Peyer's patch (tissue), 4 donors: ENCODE results near the gene COL6A3. TPM values are rescaled to one million over a fixed set of nuclear protein-coding genes. Genes with fewer than 3 reads are reported as not detected.

ENCODE experiments used
- DNase-seq, 3 donors: peaks; one replicate each; pipeline ENCODE4 v3.0.0-alpha.2; 2017 to 2019
- H3K27ac ChIP-seq, 4 donors: fragments of 200-600 bp; sonication (generic); one replicate each; pipeline ENCODE4 v1.5.1; 2016 to 2019
- H3K27me3 ChIP-seq, 2 donors: fragments of 200-600 bp; sonication (generic); one replicate each; pipeline ENCODE4 v1.5.1; 2019
- H3K36me3 ChIP-seq, 3 donors: fragments of 200-600 bp; sonication (generic); one replicate each; pipeline ENCODE4 v1.5.1; 2016 to 2019
- H3K4me1 ChIP-seq, 4 donors: fragments of 200-600 bp; sonication (generic); one replicate each; pipeline ENCODE4 v1.5.1; 2016 to 2019
- H3K4me3 ChIP-seq, 4 donors: fragments of 200-600 bp; sonication (generic); 1 replicate in 3 of 4; 2 replicates in 1 of 4; pipeline ENCODE4 v1.5.1; 2016 to 2019; ENCODE audit warnings: mild to moderate bottlenecking in 1 of 4
- H3K9me3 ChIP-seq, 4 donors: fragments of 200-600 bp; sonication (generic); one replicate each; pipeline ENCODE4 v1.5.1; 2016 to 2019; ENCODE audit warnings: mild to moderate bottlenecking in 1 of 4
- POLR2A ChIP-seq, 2 donors: fragments of 450-650 bp; IDR thresholded peaks; one replicate each; pipeline ENCODE4 v1.5.1; 2017; ENCODE audit warnings: antibody characterized with exemption in 2 of 2, mild to moderate bottlenecking in 2 of 2, moderate library complexity in 2 of 2
- total RNA-seq, 4 donors: library from RNA; depleted of rRNA; stranded (reverse); fragments of >200 nt; gene quantifications; one replicate each; pipeline ENCODE4 v1.1.0, GENCODE V29; 2016
- TF ChIP-seq, protein P1 (sequence below), 6 experiments: fragments of 450-650 bp in 4 of 6; fragments of 200-600 bp in 2 of 6; sonication (generic) in 1 of 6; IDR thresholded peaks; one replicate each; pipeline ENCODE4 v1.5.1; 2017 to 2019; ENCODE audit warnings: antibody characterized with exemption in 6 of 6, mild to moderate bottlenecking in 3 of 6, moderate library complexity in 1 of 6

COL6A3 gene
- total RNA-seq, 4 donors from 2014 or later, result 51.7 to 172 (median 71.0) TPM

DNA sequence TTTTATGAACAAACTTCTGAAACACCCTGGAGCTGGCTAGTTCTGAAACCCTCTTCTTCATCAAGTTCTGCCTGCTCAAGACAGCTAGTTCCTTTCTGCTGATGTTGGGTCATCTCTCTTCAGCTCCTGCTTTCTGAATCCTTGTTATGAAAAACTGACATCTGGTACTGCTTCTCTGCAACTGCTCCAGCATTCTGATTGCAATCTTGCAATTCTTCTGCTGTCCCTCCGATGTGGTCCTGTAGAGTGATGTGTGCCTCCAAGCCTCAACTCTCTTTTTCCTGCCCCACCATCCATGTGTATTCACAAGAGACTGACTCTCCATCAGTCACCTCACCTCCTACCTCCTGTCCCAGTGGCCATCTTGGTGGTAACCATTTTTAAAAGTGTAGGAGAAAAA, 21.8 kb downstream of the COL6A3 start:
- no peaks in the 10 kb centered on the region for H3K36me3 ChIP-seq
- H3K4me1 ChIP-seq, result no peaks in the 10 kb centered on the region
- no peaks in the 10 kb centered on the region for H3K9me3 ChIP-seq
- H3K27ac ChIP-seq, result peak overlapping the region in 1 of 4 donors; percentile 35
- H3K4me3 ChIP-seq, result no peak overlapping the region
- no peaks in the 10 kb centered on the region for H3K27me3 ChIP-seq
- TF ChIP-seq, protein P1, sequence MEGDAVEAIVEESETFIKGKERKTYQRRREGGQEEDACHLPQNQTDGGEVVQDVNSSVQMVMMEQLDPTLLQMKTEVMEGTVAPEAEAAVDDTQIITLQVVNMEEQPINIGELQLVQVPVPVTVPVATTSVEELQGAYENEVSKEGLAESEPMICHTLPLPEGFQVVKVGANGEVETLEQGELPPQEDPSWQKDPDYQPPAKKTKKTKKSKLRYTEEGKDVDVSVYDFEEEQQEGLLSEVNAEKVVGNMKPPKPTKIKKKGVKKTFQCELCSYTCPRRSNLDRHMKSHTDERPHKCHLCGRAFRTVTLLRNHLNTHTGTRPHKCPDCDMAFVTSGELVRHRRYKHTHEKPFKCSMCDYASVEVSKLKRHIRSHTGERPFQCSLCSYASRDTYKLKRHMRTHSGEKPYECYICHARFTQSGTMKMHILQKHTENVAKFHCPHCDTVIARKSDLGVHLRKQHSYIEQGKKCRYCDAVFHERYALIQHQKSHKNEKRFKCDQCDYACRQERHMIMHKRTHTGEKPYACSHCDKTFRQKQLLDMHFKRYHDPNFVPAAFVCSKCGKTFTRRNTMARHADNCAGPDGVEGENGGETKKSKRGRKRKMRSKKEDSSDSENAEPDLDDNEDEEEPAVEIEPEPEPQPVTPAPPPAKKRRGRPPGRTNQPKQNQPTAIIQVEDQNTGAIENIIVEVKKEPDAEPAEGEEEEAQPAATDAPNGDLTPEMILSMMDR (IDR thresholded peaks at IDR 0.05), result no peak
- TF ChIP-seq POLR2A (IDR thresholded peaks at IDR 0.05), result no peak
- DNase-seq, result no peak

GRCh38 chr2:237391140-237391539, 22.8 kb downstream of the COL6A3 start:
- Histone ChIP-seq H3K36me3 (no peaks in the 10 kb centered on the region), H3K9me3 (no peaks in the 10 kb centered on the region), H3K27ac (peak overlapping the region in 1 of 4 donors; percentile 35), H3K4me3 (no peak overlapping the region), H3K4me1 (no peaks in the 10 kb centered on the region), H3K27me3 (peaks cover 0 to under 1% of the 10 kb centered on the region in 2 donors)
- TF ChIP-seq POLR2A (IDR thresholded peaks at IDR 0.05), result no peak
- TF ChIP-seq, protein P1 (IDR thresholded peaks at IDR 0.05), result no peak
- DNase-seq, result no peak

DNA sequence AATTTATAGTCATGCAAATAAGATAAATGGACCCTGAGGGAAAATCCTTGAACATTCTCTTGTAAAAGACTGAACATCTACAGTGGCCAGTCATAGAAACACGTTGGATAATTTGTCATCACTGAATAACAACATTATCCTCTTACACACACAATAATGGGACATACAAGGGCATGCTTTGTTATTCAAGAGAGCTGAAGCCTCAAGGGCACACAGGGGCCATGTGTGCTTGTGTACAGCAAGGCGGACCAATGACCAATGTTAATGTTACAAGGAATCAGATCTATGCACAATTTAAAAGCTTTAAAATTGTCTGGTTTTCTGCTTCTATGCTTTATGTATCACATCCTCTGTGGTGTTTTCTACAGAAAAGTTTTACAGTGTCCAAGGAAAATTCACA, 23.7 kb downstream of the COL6A3 start:
- no peaks in the 10 kb centered on the region for H3K36me3 ChIP-seq
- TF ChIP-seq, protein P1 (IDR thresholded peaks at IDR 0.05), result no peak
- no peak for DNase-seq
- peak overlapping the region in 2 of 4 donors; percentile 13 for H3K27ac ChIP-seq
- H3K9me3 ChIP-seq, result no peaks in the 10 kb centered on the region
- H3K4me3 ChIP-seq, result no peak overlapping the region
- H3K4me1 ChIP-seq, result no peaks in the 10 kb centered on the region
- H3K27me3 ChIP-seq, result peaks cover 0 to 4% of the 10 kb centered on the region in 2 donors

GRCh38 chr2:237389831-237390230, 24.1 kb downstream of the COL6A3 start:
- H3K27me3 ChIP-seq, result peaks cover 0 to 4% of the 10 kb centered on the region in 2 donors
- H3K36me3 ChIP-seq, result no peaks in the 10 kb centered on the region
- H3K4me1 ChIP-seq, result no peaks in the 10 kb centered on the region
- H3K9me3 ChIP-seq, result no peaks in the 10 kb centered on the region
- H3K4me3 ChIP-seq, result no peak overlapping the region
- DNase-seq, result no peak
- H3K27ac ChIP-seq, result peak overlapping the region in 2 of 4 donors; percentile 13
- TF ChIP-seq, protein P1 (IDR thresholded peaks at IDR 0.05), result no peak
- no peak for TF ChIP-seq POLR2A (IDR thresholded peaks at IDR 0.05)

DNA sequence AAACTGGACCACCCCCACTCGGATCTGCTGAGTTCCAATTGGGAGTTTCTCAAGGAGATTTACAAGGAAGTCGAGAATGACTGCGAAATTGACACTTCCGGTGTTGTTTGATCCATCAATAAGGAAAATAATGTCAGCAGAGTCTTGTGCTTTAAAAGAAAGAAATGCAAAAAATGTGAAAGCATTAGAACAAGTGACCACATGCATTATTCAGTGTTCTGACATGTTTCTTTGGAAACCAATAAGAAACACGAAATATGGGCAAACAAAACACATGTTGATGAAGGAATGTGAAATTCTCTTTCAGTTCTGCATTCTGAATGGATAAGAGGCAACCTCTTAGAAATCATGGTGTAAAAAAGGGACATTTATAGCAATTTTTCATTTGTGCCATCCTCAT, 25.9 kb downstream of the COL6A3 start:
- Histone ChIP-seq H3K9me3 (no peaks in the 10 kb centered on the region), H3K27me3 (peaks cover 0 to 4% of the 10 kb centered on the region in 2 donors), H3K36me3 (no peaks in the 10 kb centered on the region), H3K27ac (no peak overlapping the region), H3K4me3 (no peak overlapping the region), H3K4me1 (no peaks in the 10 kb centered on the region)
- no peak for TF ChIP-seq POLR2A (IDR thresholded peaks at IDR 0.05)
- TF ChIP-seq, protein P1 (IDR thresholded peaks at IDR 0.05), result no peak
- no peak for DNase-seq

GRCh38 chr2:237384672-237385020, 29.3 kb downstream of the COL6A3 start:
- no peaks in the 10 kb centered on the region for H3K9me3 ChIP-seq
- no peak overlapping the region for H3K4me3 ChIP-seq
- TF ChIP-seq, protein P1 (IDR thresholded peaks at IDR 0.05), result no peak
- TF ChIP-seq POLR2A (IDR thresholded peaks at IDR 0.05), result no peak
- no peaks in the 10 kb centered on the region for H3K4me1 ChIP-seq
- no peak for DNase-seq
- H3K36me3 ChIP-seq, result peaks cover 0 to 7% (median 0%) of the 10 kb centered on the region in 3 donors
- H3K27me3 ChIP-seq, result peaks cover 0 to 4% of the 10 kb centered on the region in 2 donors
- peak overlapping the region in 2 of 4 donors; percentile 43 to 73 for H3K27ac ChIP-seq
